Measurements from ENCODE around the gene NFKBIA.

Gene NFKBIA

GRCh38 chr14:35409595-35409994 lies 5.0 kb upstream of the NFKBIA start:
- ChIA-PET CTCF (interaction anchor here (0.8 to 16.6 kb wide), 13 partner anchors 44 to 306 kb away, joined by 3 to 213 read pairs (median 4); no protein-coding TSS in a partner anchor), POLR2A (no interaction called here)
- H3K4me1 ChIP-seq (ENCODE audit: control extremely low read depth in 1 of 4, control insufficient read depth in 4 of 4, insufficient read depth in 4 of 4, low read length in 3 of 4) = peaks cover 16 to 25% (median 22%) of the 10 kb centered on the region in 4 experiments
- no peaks in the 10 kb centered on the region for H3K27me3 ChIP-seq (replicated peaks in 2 of 5; ENCODE audit: control insufficient read depth in 4 of 5, insufficient read depth in 5 of 5, low read length in 4 of 5)
- no peaks in the 10 kb centered on the region for H3K36me3 ChIP-seq (ENCODE audit: control insufficient read depth in 4 of 4, insufficient read depth in 4 of 4, low read length in 3 of 4)
- DNase-seq = no peak
- WGBS (ENCODE audit: insufficient coverage) = no CpG with 5 or more reads among the region's 1 CpG
- no peak overlapping the region for H3K4me3 ChIP-seq (ENCODE audit: control insufficient read depth in 1 of 7, extremely low read depth in 1 of 7, insufficient read depth in 4 of 7, low read depth in 2 of 7, low read length in 6 of 7)
- H3K9me3 ChIP-seq (ENCODE audit: control extremely low read depth in 1 of 5, control insufficient read depth in 4 of 5, insufficient read depth in 2 of 5, low read depth in 1 of 5, low read length in 4 of 5) = no peaks in the 10 kb centered on the region
- H3K27ac ChIP-seq (ENCODE audit: insufficient read depth in 1 of 2, low read depth in 1 of 2, low read length in 2 of 2, poor library complexity in 1 of 2, severe bottlenecking in 2 of 2) = no peak overlapping the region

GRCh38 chr14:35408026-35408425 lies 3.5 kb upstream of the NFKBIA start:
- H3K9me3 ChIP-seq (ENCODE audit: control extremely low read depth in 1 of 5, control insufficient read depth in 4 of 5, insufficient read depth in 2 of 5, low read depth in 1 of 5, low read length in 4 of 5) = no peaks in the 10 kb centered on the region
- H3K4me3 ChIP-seq (ENCODE audit: control insufficient read depth in 1 of 7, extremely low read depth in 1 of 7, insufficient read depth in 4 of 7, low read depth in 2 of 7, low read length in 6 of 7) = no peak overlapping the region
- peaks cover 19 to 29% (median 27%) of the 10 kb centered on the region in 4 experiments for H3K4me1 ChIP-seq (ENCODE audit: control extremely low read depth in 1 of 4, control insufficient read depth in 4 of 4, insufficient read depth in 4 of 4, low read length in 3 of 4)
- 93% methylated on average over 4 of the region's 8 CpGs for WGBS (ENCODE audit: insufficient coverage)
- ChIA-PET POLR2A (no interaction called here), CTCF (interaction anchor here (0.7 to 16.6 kb wide), 15 partner anchors 8 to 266 kb away, joined by 3 to 213 read pairs (median 4); no protein-coding TSS in a partner anchor)
- no peaks in the 10 kb centered on the region for H3K27me3 ChIP-seq (replicated peaks in 2 of 5; ENCODE audit: control insufficient read depth in 4 of 5, insufficient read depth in 5 of 5, low read length in 4 of 5)
- no peak for DNase-seq
- H3K27ac ChIP-seq (ENCODE audit: insufficient read depth in 1 of 2, low read depth in 1 of 2, low read length in 2 of 2, poor library complexity in 1 of 2, severe bottlenecking in 2 of 2) = no peak overlapping the region
- H3K36me3 ChIP-seq (ENCODE audit: control insufficient read depth in 4 of 4, insufficient read depth in 4 of 4, low read length in 3 of 4) = peaks cover 3 to 6% (median 6%) of the 10 kb centered on the region in 4 experiments

- no peak overlapping the region for H3K27ac ChIP-seq (ENCODE audit: insufficient read depth in 1 of 2, low read depth in 1 of 2, low read length in 2 of 2, poor library complexity in 1 of 2, severe bottlenecking in 2 of 2)
- H3K27me3 ChIP-seq (replicated peaks in 2 of 5; ENCODE audit: control insufficient read depth in 4 of 5, insufficient read depth in 5 of 5, low read length in 4 of 5) = no peaks in the 10 kb centered on the region
- ChIA-PET POLR2A (no interaction called here), CTCF (interaction anchor here (0.9 to 16.6 kb wide), 8 partner anchors 9 to 265 kb away, joined by 3 to 213 read pairs (median 6); no protein-coding TSS in a partner anchor)
- H3K4me3 ChIP-seq (ENCODE audit: control insufficient read depth in 1 of 7, extremely low read depth in 1 of 7, insufficient read depth in 4 of 7, low read depth in 2 of 7, low read length in 6 of 7) = no peak overlapping the region
- peaks cover 26 to 36% (median 34%) of the 10 kb centered on the region in 4 experiments for H3K4me1 ChIP-seq (ENCODE audit: control extremely low read depth in 1 of 4, control insufficient read depth in 4 of 4, insufficient read depth in 4 of 4, low read length in 3 of 4)
- WGBS (ENCODE audit: insufficient coverage) = 100% methylated on average over 1 of the region's 1 CpG
- DNase-seq = no peak
- no peaks in the 10 kb centered on the region for H3K9me3 ChIP-seq (ENCODE audit: control extremely low read depth in 1 of 5, control insufficient read depth in 4 of 5, insufficient read depth in 2 of 5, low read depth in 1 of 5, low read length in 4 of 5)
- peaks cover 3 to 14% (median 13%) of the 10 kb centered on the region in 4 experiments for H3K36me3 ChIP-seq (ENCODE audit: control insufficient read depth in 4 of 4, insufficient read depth in 4 of 4, low read length in 3 of 4)
These were observed 2.7 kb upstream of the NFKBIA start for GRCh38 chr14:35407306-35407630.

GRCh38 chr14:35406506-35407305 lies 2.2 kb upstream of the NFKBIA start:
- H3K36me3 ChIP-seq (ENCODE audit: control insufficient read depth in 4 of 4, insufficient read depth in 4 of 4, low read length in 3 of 4) = peaks cover 3 to 20% (median 18%) of the 10 kb centered on the region in 4 experiments
- ChIA-PET POLR2A (no interaction called here), CTCF (interaction anchor here (0.9 to 16.6 kb wide), 14 partner anchors 9 to 265 kb away, joined by 3 to 213 read pairs (median 6); no protein-coding TSS in a partner anchor)
- DNase-seq = peak; percentile 60 to 70 (median 66)
- H3K4me3 ChIP-seq (ENCODE audit: control insufficient read depth in 1 of 7, extremely low read depth in 1 of 7, insufficient read depth in 4 of 7, low read depth in 2 of 7, low read length in 6 of 7) = peak overlapping the region in 5 of 7 experiments; percentile 14 to 33 (median 19)
- H3K9me3 ChIP-seq (ENCODE audit: control extremely low read depth in 1 of 5, control insufficient read depth in 4 of 5, insufficient read depth in 2 of 5, low read depth in 1 of 5, low read length in 4 of 5) = no peaks in the 10 kb centered on the region
- WGBS (ENCODE audit: insufficient coverage) = 28% methylated on average over 3 of the region's 5 CpGs
- peaks cover 31 to 41% (median 40%) of the 10 kb centered on the region in 4 experiments for H3K4me1 ChIP-seq (ENCODE audit: control extremely low read depth in 1 of 4, control insufficient read depth in 4 of 4, insufficient read depth in 4 of 4, low read length in 3 of 4)
- peak overlapping the region; percentile 18 to 59 for H3K27ac ChIP-seq (ENCODE audit: insufficient read depth in 1 of 2, low read depth in 1 of 2, low read length in 2 of 2, poor library complexity in 1 of 2, severe bottlenecking in 2 of 2)
- no peaks in the 10 kb centered on the region for H3K27me3 ChIP-seq (replicated peaks in 2 of 5; ENCODE audit: control insufficient read depth in 4 of 5, insufficient read depth in 5 of 5, low read length in 4 of 5)

- H3K36me3 ChIP-seq (ENCODE audit: control insufficient read depth in 4 of 4, insufficient read depth in 4 of 4, low read length in 3 of 4) = peaks cover 8 to 26% (median 22%) of the 10 kb centered on the region in 4 experiments
- WGBS (ENCODE audit: insufficient coverage) = no CpG with 5 or more reads among the region's 2 CpGs
- H3K4me3 ChIP-seq (ENCODE audit: control insufficient read depth in 1 of 7, extremely low read depth in 1 of 7, insufficient read depth in 4 of 7, low read depth in 2 of 7, low read length in 6 of 7) = peak overlapping the region in 5 of 7 experiments; percentile 15 to 96 (median 89)
- peak overlapping the region; percentile 18 to 59 for H3K27ac ChIP-seq (ENCODE audit: insufficient read depth in 1 of 2, low read depth in 1 of 2, low read length in 2 of 2, poor library complexity in 1 of 2, severe bottlenecking in 2 of 2)
- H3K9me3 ChIP-seq (ENCODE audit: control extremely low read depth in 1 of 5, control insufficient read depth in 4 of 5, insufficient read depth in 2 of 5, low read depth in 1 of 5, low read length in 4 of 5) = no peaks in the 10 kb centered on the region
- peaks cover 35 to 47% (median 46%) of the 10 kb centered on the region in 4 experiments for H3K4me1 ChIP-seq (ENCODE audit: control extremely low read depth in 1 of 4, control insufficient read depth in 4 of 4, insufficient read depth in 4 of 4, low read length in 3 of 4)
- ChIA-PET CTCF (interaction anchor here (1.0 to 11.4 kb wide), 13 partner anchors 10 to 262 kb away, joined by 3 to 110 read pairs (median 5); partner anchors contain the start of gene PSMA6), POLR2A (no interaction called here)
- H3K27me3 ChIP-seq (replicated peaks in 2 of 5; ENCODE audit: control insufficient read depth in 4 of 5, insufficient read depth in 5 of 5, low read length in 4 of 5) = no peaks in the 10 kb centered on the region
- DNase-seq = no peak
These were observed 1.5 kb upstream of the NFKBIA start for GRCh38 chr14:35406090-35406489.

- Histone ChIP-seq H3K9me3 (ENCODE audit: control extremely low read depth in 1 of 5, control insufficient read depth in 4 of 5, insufficient read depth in 2 of 5, low read depth in 1 of 5, low read length in 4 of 5) (no peaks in the 10 kb centered on the region), H3K36me3 (ENCODE audit: control insufficient read depth in 4 of 4, insufficient read depth in 4 of 4, low read length in 3 of 4) (peaks cover 14 to 32% (median 25%) of the 10 kb centered on the region in 4 experiments), H3K27ac (ENCODE audit: insufficient read depth in 1 of 2, low read depth in 1 of 2, low read length in 2 of 2, poor library complexity in 1 of 2, severe bottlenecking in 2 of 2) (peak overlapping the region; percentile 93 to 94), H3K4me1 (ENCODE audit: control extremely low read depth in 1 of 4, control insufficient read depth in 4 of 4, insufficient read depth in 4 of 4, low read length in 3 of 4) (peaks cover 40 to 53% (median 51%) of the 10 kb centered on the region in 4 experiments), H3K4me3 (ENCODE audit: control insufficient read depth in 1 of 7, extremely low read depth in 1 of 7, insufficient read depth in 4 of 7, low read depth in 2 of 7, low read length in 6 of 7) (peak overlapping the region; percentile 84 to 96 (median 87)), H3K27me3 (replicated peaks in 2 of 5; ENCODE audit: control insufficient read depth in 4 of 5, insufficient read depth in 5 of 5, low read length in 4 of 5) (no peaks in the 10 kb centered on the region)
- WGBS (ENCODE audit: insufficient coverage) = 46% methylated on average over 11 of the region's 14 CpGs
- CTCF ChIA-PET = interaction anchor here (0.5 to 11.4 kb wide), 23 partner anchors 8 to 282 kb away, joined by 3 to 110 read pairs (median 4); partner anchors contain the start of gene PSMA6
- no peak for DNase-seq
- POLR2A ChIA-PET = interaction anchor here (0.6 to 7.2 kb wide), 24 partner anchors 11 to 284 kb away, joined by 3 to 128 read pairs (median 4); partner anchors contain the start of genes PPP2R3C, PRORP and PSMA6
These were observed 901 bp upstream of the NFKBIA start for GRCh38 chr14:35405304-35405996.
